Measurements from ENCODE around the gene NOS1.

The NOS1 gene

DNA sequence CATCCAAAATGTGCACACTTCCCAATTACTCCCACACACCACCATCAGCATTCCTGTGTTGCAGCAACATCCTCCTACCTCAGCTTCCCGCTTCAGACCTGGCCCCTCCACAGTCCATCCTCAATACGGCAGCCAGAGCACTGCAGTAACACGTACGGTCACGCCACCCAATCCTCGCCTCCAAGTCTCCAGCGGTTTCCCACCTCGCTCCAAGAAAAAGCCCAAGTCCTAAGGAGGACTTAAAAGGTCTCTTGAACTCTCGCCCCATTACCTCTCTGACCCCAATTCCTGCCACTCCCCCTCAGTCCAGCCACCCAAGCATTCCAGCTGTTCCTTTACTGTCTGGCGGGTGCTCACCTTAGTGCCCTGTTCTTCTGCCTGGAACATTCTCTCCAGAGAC lies 183.1 kb downstream of the NOS1 start:
- no peak for DNase-seq (ENCODE audit: low read depth in 3 of 3)

DNA sequence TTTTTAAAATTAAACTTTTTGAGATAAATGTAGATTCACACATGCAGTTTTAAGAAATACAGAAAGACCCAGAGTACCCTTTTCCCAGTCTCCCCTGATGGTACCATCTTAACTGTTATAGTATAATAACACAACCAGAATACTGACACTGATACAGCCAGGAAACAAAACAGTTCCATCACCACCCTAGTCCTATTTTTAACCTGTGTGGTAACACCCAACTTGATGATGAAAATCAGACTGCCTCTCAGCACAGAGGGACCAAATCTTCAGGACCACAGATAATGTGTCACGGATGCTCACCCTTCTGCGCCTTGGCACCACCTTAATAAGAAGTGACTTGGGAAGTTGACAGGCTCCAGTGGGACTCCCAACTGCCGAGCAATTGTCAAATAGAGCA lies 189.3 kb downstream of the NOS1 start:
- no peak for DNase-seq (ENCODE audit: low read depth in 3 of 3)

DNA sequence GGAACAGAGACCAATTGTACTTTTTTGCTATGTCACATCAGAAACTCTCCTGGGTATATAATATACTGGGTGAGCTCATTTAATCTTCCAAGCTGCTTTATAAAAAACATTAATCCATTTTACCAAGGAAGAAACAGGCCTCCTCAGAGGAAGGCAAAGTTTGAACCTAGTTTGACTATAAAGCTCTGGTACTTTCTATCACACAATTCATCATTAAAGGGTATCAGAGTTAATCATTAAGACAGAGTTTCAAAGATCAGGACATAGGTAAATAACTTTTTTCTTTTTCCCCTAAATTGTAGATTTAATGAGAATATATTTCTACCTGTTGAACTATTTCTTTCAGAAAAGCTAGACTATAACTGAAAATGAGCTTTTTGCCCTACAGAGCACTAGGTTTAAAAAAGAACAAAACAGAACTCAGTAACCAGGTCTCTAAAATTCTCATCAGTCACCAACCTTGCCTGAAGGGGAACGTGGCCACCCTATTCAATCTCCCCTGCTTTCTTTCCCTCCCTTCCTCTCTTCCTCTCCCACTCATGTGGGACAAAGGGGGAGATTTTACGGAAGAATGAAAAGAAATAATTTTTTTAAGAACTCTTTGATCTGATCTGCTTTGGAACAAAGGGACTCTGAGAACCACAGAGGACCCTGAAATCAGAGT lies 189.8 kb downstream of the NOS1 start:
- no peak for DNase-seq (ENCODE audit: low read depth in 3 of 3)

DNA sequence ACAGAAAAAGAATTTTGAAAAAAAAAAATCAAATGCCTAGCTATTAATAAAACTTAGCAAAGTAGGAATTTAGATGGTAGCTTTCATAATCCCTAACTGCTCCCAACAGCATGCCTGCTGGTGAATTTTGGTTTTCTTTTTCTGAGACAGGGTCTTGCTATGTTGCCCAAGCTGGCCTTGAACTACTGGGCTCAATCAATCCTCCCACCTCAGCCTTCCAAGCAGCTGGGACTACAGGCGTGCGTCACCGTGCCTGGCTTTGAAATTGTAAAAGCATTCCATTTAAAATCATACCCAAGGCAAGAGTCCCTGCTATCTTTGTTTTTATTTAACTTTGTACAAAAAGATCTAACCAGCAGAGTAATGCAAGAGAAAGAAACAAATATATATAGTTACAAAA lies 191.9 kb downstream of the NOS1 start:
- DNase-seq (ENCODE audit: low read depth in 3 of 3), result no peak

DNA sequence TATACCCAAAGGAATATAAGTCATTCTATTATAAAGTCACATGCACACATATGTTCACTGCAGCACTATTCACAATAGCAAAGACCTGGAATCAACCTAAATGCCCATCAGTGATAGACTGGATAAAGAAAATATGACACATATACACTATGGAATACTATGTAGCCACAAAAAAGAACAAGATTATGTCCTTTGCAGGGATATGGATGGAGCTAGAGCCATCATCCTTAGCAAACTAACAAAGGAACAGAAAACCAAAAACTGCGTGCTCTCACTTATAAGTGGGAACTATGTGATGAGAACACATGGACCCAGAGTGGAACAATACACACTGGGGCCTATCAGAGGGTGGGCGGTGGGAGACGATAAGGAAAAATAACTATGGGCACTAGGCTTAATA lies 192.4 kb downstream of the NOS1 start:
- no peak for DNase-seq (ENCODE audit: low read depth in 3 of 3)

DNA sequence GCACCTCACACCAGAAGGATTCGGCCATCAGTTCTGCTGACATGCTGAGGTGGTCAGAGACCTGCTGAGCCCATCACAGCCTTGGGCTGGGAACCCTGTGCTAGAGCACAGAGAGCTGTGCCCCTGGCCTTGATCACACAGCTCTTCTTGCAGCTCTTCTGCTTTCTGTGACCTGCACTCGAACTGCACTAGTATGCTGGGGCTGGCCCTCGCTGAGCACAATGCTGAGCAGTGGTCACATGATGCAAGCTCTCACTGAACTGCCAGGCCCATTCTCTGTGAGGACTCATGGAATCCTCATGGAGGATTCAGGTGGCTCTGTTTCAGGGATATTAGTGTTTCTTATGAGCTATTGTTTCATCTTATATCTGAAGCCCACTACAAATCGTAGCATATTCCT lies 193.7 kb downstream of the NOS1 start:
- no peak for DNase-seq (ENCODE audit: low read depth in 3 of 3)

DNA sequence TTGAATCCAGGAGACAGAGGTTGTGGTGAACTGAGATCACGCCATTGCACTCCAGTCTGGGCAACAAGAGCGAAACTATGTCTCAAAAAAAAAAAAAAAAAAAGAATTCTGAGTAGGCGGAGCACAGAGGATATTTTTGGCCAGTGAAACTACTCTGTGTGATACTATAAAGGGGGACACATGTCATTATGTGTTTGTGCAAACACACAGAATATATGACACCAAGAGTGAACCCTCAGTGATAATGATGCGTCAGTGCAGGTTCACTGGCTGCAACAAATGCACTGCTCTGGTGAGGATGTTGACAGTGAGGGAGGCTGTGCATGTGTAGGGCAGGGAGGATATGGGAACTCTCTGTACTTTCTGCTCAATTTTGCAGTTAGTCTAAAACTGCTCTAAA lies 195.3 kb downstream of the NOS1 start:
- no peak for DNase-seq (ENCODE audit: low read depth in 3 of 3)

DNA sequence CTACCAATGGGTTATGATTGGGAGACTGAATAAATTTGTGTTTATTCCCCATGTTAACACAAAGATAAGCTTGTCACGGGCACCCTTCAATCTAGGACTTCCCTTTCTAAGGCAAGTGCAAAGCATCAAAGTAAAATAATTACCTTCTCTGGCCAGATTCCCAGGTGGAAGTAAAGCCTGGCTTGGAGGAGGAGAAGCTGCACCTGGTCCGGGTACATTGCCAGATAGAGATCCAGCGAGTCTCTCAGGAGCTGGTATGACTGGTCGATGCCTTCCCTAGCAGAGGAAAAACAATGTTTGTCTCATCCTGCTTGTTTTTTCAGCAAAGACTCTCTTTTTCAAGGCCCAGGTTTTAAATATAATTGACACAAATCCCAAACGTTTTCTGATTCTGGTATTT lies 196.1 kb downstream of the NOS1 start:
- no peak for DNase-seq (ENCODE audit: low read depth in 3 of 3)

DNA sequence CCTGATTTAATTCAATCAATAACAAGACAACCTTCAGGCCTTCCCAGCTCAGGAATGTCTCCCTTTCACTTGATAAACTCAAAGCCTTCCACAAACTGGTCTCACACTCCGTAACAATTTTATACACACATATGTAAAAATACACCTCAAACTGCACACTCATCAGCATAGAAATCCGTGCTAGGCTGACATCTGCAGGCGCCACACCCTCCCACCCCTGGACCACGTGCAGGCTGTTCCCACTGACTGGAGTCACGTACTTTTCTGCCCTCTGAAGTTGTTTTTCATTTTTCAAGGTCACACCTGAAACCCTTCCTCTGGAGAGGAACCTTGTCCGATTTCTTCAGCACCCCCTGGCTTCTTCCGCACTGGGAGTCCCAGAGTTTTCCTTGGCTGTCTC lies 198.8 kb downstream of the NOS1 start:
- no peak for DNase-seq (ENCODE audit: low read depth in 3 of 3)

DNA sequence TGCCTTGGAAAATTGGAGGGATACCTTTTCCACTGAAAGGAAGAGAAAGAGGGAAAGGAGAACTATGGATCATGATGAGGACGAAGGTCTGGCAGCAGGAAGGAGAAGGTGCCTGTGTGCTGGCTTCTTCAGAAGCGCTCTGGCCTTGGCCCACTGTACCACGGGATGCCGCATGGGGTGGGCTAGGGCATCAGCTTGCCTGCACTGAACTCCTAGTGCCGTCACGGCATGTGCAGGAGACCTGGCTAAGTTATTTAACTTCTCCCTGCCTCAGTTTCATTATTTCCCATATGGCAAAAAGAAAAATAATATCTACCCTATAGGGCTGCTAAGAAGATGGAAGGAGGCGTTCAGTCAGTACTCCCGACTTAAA lies 199.3 kb downstream of the NOS1 start:
- DNase-seq (ENCODE audit: low read depth in 3 of 3), result no peak

DNA sequence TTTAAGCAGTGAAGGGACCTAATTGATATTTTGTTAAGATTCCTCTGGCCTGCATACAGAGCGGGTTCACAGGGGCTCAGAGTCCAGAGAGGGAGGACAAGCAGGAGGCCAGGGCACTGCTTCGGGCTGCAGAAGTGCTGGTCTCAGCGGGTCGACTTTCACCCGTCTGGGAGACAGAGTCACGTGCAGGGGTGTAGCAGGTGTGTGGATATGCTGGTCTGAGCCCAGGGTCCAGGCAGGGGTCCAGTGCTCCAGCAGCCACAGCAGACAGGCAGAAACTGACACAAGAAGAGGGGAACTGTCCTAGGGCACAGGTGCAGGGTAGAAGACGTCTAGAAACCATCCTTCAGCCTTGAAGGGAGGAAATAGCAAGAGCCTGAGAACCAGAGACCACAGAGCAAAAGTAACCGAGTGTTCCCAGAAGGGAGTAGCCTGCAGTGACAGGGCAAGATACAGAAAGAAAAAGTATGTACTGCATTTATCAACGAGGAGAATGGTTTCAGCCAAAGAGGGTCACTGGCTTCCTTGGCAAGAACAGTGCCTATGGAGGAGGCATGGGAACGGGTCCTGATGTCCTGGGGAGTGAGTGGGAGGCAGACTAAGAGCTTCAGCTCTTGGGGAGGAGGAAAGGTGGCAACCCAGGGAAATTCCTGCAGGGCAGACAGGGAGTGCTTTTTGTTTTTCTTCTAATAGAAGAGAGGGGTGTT lies 199.8 kb downstream of the NOS1 start:
- no peak for DNase-seq (ENCODE audit: low read depth in 3 of 3)

DNA sequence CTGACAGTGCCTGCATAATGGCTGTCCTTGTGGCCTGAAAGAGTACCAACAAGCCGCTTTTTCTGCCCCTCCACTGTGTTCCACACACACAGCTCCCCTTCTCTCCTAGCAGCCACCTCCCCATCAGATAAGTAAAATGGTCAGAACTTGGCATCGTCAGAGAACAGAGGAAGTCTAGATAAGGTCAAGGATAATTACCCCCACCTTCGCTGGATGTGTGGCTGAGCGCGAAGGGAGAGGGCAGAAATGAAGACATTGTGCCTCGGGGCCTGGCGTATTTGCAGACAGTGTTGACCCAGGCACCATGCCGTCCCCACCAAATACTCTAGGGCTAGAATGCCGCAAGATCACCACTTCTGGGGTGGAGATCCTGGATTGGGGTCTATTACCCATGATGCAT lies 201.8 kb downstream of the NOS1 start:
- DNase-seq (ENCODE audit: low read depth in 3 of 3), result no peak

DNA sequence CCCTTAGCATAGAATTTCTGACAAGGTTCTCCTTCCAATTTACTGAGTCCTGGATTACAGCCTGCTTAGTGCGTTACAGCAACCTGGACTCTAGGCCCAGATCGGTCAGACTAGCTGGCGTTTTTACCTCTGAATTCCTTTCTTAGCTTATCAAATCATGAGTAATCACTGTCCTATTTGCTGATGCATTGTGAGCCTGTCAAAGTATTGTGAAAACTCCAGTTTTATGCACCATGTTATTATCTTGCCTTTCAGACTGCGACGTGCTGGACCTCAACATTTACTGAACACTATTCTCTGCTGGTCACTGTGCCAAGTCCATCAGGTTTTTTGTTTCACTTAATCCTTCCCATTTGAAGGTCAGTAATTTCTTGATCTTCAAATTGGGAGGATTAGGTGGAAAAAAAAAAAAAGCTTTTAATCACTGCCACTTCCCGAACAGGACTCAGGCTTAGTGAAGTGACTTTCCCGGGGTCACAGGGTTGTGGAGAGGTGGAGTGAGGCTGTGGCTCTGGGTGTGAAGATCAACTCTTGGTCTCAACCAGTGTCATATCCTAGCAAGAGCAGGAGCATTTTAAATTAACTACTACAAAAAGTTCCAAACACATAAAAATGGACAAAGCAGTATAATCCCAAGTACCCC lies 202.4 kb downstream of the NOS1 start:
- no peak for DNase-seq (ENCODE audit: low read depth in 3 of 3)

Data from stimulated activated CD4-positive, alpha-beta T cell treated with anti-CD3 and anti-CD28 coated beads, TNF-alpha, amount 100 ng/mL, for 48 hours (primary cell).